Stimulated activated CD4-positive, alpha-beta T cell treated with anti-CD3 and anti-CD28 coated beads, Interleukin-12 subunit alpha, Interleukin-12 subunit beta, amount 100 ng/mL, for 24 hours (primary cell): ENCODE measurements around the gene FOXD3.
"Not testable (repeated sequence)": the region's sequence is repeated elsewhere in the genome, so short reads cannot be mapped to it uniquely, and the experiment has no call there.

ENCODE experiments used
- DNase-seq, 2 experiments: peaks; one replicate each; pipeline ENCODE4 v3.0.0-alpha.2; 2020; ENCODE audit warnings: low read depth in 2 of 2

Gene FOXD3

GRCh38 chr1:63321066-63321784 lies 1.1 kb upstream of the FOXD3 start:
- DNase-seq: no peak

- no peak for DNase-seq
These were observed 618 bp upstream of the FOXD3 start for GRCh38 chr1:63321785-63322113.

GRCh38 chr1:63322944-63323864 lies 837 bp downstream of the FOXD3 start:
- DNase-seq: no peak

DNA sequence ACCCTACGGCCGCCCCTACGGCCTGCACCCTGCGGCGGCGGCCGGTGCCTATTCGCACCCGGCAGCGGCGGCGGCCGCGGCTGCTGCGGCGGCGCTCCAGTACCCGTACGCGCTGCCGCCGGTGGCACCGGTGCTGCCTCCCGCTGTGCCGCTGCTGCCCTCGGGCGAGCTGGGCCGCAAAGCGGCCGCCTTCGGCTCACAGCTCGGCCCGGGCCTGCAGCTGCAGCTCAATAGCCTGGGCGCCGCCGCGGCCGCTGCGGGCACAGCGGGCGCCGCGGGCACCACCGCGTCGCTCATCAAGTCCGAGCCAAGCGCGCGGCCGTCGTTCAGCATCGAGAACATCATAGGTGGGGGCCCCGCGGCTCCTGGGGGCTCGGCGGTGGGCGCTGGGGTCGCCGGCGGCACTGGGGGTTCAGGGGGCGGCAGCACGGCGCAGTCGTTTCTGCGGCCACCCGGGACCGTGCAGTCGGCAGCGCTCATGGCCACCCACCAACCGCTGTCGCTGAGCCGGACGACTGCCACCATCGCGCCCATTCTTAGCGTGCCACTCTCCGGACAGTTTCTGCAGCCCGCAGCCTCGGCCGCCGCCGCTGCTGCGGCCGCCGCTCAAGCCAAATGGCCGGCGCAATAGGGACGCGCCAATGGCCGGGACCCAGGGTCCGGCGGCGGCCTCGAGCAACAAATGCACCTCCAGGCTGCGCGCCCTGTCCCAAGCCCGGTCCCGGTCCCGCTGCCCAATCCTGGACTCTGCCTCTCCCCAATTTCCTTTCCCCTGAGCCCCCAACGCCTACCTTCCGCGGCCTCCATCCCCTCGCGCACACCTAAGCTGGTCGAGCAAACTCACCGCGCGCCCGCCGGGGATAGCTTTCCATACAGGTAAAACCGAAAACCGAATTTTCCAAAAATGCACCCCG lies 1.8 kb downstream of the FOXD3 start:
- DNase-seq: no peak

GRCh38 chr1:63324779-63325119 lies 2.4 kb downstream of the FOXD3 start:
- no peak for DNase-seq

DNA sequence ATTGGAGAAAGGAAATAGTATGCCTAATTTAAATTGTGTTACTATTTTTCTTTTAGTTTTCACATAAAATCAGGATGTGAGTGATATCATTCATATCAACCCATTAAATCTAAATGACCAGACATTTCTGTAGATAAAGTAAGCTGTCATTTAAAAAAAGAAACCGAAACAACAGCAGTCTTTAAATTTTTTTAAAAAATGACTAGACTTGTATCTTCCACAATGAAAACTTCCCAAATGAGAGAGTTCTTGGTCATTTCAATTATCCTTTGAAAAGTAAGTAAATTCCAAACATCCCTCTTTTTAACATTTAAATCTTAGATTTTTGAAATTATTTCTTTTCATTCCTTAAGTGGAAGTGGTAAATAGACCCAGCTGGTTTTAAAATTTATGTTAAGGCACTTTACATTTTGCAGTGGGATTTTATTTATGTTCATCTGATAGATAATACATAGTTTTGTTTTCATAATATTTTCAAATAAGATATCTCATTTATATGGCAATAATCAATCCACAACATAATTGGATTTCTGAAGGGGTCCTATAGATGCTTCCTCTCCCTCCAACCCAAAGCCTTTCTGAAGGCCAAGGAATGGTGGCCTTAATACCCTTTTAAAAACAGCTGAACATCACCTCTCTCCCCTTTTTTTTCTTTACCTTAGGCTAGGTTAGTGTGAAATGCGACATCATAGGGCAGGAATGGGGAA lies 3.1 kb downstream of the FOXD3 start:
- DNase-seq: no peak

DNA sequence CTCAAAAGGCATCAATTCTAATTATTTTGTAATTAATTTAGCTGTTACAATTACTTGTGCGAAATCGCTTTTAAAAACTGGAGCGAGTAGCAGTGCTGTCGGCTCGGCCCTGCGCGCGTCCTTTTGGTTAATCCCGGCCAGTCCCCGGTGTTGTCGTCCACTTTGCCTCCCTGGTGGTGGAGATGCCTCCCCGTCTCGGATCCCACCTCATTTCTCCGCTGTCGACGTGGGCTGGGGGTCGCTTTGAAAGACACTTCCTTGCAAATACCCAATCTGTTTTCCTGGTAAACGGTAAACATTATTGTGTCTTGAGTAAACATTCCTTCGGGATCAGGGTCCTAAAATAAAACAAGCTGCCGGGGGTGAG lies 3.7 kb downstream of the FOXD3 start:
- no peak for DNase-seq

DNA sequence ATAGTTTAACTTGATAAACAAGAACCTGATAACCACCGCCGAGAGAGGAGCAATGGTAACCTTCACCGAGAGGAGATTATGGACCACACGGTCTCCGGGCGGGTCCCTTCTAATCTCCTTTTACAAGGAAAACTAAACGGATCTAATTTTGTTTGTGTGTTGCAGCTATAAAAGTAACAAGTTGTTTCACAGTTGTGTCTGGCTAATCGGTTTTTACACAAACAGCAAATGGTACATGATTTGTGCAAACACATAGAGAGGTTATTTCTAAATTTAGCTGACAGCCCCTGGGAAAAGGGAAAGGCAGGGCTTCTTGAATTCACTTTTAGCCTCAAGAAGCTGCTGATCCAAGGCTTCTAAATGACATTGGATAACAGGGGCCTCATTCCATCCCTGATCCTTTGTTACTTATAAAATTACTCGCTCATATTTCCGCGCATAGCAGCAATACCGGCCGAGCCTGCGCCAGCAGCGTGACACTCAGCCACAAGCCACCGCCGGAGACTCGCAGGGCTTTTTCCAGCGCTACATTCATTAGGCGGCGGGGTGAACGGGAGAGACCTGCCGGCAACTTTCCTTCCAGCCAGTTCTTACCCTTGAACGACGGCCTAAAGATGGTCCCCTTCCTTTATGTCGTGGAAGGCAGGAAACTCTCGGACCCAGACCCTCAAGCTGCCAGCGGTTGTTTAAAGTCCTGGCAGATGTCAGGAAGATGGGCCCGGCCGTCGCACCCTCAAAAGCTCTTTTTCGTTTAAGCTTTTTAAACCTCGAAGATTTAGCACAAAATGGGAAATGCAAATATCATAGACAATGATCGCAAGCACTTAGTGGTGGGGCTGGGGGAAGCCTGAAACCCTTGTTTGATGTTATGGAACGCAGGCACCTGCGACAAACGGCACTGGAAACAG lies 4.4 kb downstream of the FOXD3 start:
- no peak for DNase-seq

DNA sequence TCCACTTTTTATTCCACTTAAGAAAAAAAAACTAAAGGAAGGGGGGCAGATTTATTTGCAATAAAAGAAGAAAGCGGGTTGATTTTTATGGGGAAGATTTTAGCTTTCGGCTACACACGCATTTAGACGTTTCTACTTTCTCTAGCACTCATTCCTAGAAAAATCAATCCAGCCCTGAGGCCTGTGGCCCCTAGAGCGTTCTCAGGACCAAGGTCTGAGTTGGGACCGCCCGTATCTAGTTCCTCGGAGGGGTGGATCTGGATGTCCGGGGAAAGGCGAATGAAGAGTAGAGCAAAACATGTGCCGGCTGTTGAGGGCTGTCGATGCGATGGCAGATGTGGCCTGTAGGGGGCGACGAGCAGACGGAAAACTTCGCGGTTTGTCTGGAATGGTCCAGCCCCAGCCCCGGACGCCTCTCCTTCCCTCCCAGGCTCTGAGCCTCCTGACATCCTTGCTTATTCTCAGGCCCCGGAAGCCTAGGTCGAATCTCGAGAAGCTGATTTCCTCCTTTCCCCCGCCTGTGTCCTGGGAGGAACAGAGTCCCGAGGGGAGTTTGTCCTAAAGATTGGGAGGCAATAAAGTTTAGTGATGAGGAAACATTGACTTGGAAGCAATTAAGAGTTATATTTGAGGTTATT lies 5.2 kb downstream of the FOXD3 start:
- peak in 1 of 2 experiments; percentile 60 for DNase-seq

DNA sequence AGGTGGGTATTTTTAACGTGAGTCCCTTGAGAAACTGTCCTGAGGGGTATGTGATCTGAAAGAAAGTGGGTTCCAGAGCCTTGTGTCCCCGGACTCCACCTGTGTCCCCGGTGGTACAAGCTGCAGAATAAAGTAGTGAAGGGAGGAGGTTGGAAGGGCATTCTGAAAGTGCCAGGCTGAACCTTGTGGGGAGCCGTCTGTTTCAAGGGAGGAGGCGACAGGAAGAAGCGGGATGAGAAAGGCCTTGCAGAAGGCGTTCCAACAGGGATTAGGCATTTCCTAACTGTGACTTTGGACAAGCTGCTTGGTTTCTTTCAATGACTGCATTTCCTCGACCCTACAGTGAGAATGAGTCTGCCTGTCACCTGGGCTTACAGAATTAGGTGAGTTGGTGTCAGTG lies 5.8 kb downstream of the FOXD3 start:
- no peak for DNase-seq

DNA sequence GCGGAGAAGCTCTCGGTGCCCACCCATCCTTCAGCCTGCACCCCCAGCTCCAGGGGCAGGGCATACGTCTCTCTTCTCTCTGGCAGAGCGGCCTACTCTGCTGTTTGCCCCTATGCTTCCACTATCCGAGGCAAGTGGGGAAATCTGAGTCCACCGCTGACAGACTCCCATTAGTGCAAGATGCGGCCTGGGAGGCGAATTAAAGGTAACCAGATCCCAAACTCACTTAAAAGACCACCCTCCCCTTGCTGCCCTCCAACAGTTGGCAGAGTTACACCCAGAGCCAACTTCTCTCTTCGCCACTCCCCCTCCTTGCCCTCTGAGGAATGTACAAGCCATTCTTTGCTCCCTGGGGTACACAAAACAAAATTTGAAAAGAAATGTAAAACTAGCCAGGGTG lies 6.4 kb downstream of the FOXD3 start:
- DNase-seq: no peak

DNA sequence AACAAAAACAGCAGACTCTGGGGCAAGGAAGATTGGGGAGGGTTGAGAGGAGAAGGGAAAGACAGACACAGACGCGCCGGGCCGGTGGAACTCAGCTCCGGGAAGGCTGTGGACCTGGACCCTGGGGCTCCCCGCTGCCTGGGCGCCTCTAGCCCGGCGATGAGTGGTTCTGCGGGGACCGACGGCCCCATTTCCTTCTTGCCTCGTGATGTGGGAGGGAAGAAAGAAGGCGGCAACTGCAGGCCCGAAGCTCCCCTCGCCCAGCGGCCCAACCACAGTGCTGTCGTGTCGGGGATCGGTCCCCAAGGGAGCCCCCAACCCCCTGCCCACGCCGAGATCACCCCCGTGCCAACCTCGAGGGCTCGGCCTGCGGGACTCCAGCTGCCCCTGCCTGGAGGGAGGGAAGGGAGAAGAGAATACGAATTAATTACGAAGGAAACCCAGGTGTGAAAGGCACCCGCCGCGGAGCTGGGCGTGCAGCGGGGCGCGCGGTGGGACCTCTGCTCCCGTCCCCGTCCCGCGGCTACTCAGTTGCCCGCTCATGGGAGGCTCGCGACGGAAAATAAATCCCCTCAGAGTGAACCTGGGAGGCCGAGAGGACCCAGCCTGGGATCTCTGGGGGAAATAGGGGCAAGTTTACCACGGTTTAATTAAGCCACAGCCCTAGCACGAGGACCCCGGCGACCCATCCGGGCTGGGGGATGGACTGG lies 7.4 kb downstream of the FOXD3 start:
- no peak for DNase-seq

GRCh38 chr1:63330331-63330916 lies 8.1 kb downstream of the FOXD3 start:
- no peak for DNase-seq

- no peak for DNase-seq
These were observed 20.0 kb downstream of the FOXD3 start for GRCh38 chr1:63342402-63342801.

DNA sequence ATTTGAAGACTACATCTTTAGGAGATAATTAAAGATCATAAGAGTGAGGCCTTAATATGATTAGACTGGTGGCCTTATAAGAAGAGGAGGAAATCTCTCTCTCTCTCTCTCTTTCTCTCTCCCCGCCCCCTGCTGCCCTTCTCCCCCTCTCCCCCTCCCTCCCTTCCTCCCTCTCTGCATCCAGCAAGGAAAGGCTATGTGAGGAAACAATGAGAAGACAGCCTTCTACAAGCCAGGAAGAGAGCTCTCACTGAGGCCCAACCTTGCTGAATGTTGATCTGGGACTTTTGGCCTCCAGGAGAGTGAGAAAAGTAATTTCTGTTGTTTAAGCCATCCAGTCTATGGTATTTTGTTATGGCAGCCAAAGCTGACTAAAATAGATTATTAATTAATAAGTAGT lies 21.6 kb downstream of the FOXD3 start:
- no peak for DNase-seq

DNA sequence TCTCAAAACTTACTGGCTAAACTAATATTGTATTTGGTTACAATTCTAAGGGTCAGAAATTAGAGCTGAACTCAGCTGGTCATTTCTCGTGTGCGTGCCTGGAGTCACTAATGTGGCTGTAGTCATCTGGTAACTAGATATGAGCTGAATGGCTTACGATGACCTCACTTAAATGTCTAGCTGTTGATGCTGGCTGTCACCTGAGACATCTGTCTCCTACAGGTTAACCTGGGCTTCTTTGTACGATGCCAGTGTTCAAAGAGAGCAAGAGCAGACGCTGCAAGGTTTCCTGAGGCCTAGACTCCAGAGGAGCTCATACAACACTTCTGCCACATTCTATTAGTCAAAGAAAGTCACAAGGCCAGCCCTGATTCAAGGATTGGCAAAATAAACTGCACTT lies 28.0 kb downstream of the FOXD3 start:
- no peak for DNase-seq

DNA sequence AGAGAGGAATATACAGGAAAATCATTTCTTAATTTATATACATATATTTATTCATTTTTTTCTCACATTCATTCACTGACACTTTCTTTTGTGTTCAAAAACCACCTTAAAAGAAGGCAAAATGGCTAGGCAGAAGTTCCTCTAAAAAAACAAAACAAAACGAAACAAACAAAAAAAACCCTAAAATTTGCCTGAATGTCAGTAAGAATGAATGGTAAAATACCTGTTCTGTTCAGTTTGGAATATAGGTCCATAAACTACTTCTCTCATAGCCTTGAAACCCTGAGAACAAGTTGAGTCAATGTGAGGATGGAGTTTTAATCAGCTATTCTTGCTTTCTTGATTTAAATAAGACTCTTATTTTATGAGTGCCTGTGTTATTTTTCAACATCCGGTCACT lies 30.4 kb downstream of the FOXD3 start:
- no peak for DNase-seq

- not testable (repeated sequence) for DNase-seq
These were observed 33.9 kb downstream of the FOXD3 start for GRCh38 chr1:63356234-63356633.

- DNase-seq: no peak
These were observed 37.2 kb downstream of the FOXD3 start for GRCh38 chr1:63359561-63359960.
